ENCODE measurements around the gene ARID5B. TPM values are rescaled to one million over a fixed set of nuclear protein-coding genes. Genes with fewer than 3 reads are reported as not detected.

Gene ARID5B
- total RNA-seq, 1 experiment from 2014 or later: 2.3 TPM

DNA sequence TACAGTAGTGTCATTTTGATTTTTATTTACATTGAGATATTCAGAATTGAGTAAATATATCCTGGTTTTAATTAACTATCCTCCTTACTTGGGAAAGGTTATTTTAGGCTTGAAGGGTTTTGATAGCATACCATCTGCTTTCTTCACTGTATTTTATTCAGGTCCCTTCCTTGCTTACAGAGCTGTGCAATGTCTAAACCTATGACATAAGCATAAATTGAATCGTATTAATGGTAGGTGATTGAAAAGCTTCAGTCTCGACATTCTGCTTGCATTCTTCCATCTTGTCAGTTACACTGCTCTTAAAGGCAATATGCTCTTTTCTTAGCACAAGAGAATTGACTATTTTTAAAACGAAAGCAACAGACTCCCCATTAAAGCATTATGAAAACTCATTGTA lies 102.5 kb downstream of the ARID5B start:
- CTCF ChIA-PET: no interaction called here
- H3K36me3 Mint-ChIP-seq: no peaks in the 10 kb centered on the region
- H3K27me3 Mint-ChIP-seq (ENCODE audit: low read depth): no peaks in the 10 kb centered on the region
- no peak overlapping the region for H3K27ac Mint-ChIP-seq
- TF ChIP-seq, protein P1, sequence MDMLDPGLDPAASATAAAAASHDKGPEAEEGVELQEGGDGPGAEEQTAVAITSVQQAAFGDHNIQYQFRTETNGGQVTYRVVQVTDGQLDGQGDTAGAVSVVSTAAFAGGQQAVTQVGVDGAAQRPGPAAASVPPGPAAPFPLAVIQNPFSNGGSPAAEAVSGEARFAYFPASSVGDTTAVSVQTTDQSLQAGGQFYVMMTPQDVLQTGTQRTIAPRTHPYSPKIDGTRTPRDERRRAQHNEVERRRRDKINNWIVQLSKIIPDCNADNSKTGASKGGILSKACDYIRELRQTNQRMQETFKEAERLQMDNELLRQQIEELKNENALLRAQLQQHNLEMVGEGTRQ (CRISPR knock-in tag; IDR thresholded peaks at IDR 0.05): no peak
- TF ChIP-seq ZNF671 (CRISPR knock-in tag; IDR thresholded peaks at IDR 0.05): no peak
- TF ChIP-seq FOXP1 (CRISPR knock-in tag; IDR thresholded peaks at IDR 0.05; ENCODE audit: borderline replicate concordance): no peak
- no peak for TF ChIP-seq SOX15 (CRISPR knock-in tag; IDR thresholded peaks at IDR 0.05)
- no peaks in the 10 kb centered on the region for H3K4me1 Mint-ChIP-seq
- no peak for ATAC-seq
- no peaks in the 10 kb centered on the region for H3K9me3 Mint-ChIP-seq
- no peak for DNase-seq (ENCODE audit: low spot score)
- POLR2A ChIA-PET: no interaction called here
- no peak overlapping the region for H3K4me3 Mint-ChIP-seq

DNA sequence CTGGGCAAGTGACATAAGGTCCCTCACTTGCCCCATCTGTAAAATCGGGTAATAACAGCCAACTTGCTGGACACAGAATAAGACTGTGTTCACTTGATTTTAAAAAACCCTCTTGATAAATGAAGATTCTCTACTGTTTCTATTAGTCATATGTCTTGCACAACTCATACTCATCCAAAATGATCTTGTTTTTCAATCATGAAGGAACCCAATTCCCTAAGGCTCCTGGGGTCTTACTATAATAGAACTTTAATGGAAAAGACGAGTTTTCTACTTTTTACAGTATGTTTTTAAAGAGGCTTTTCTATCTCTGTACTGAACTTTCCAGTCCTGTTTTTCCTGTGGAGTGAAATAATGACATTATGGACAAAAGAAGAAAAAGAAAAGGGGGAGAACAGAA lies 103.8 kb downstream of the ARID5B start:
- no peaks in the 10 kb centered on the region for H3K4me1 Mint-ChIP-seq
- no peak overlapping the region for H3K27ac Mint-ChIP-seq
- ATAC-seq (no peak), DNase-seq (ENCODE audit: low spot score) (no peak)
- no peaks in the 10 kb centered on the region for H3K36me3 Mint-ChIP-seq
- no peaks in the 10 kb centered on the region for H3K27me3 Mint-ChIP-seq (ENCODE audit: low read depth)
- H3K4me3 Mint-ChIP-seq: no peak overlapping the region
- H3K9me3 Mint-ChIP-seq: no peaks in the 10 kb centered on the region
- CTCF ChIA-PET: no interaction called here
- POLR2A ChIA-PET: no interaction called here
- TF ChIP-seq RORB (CRISPR knock-in tag; IDR thresholded peaks at IDR 0.05) (no peak), SP1 (CRISPR knock-in tag; conservative IDR thresholded peaks at IDR 0.05) (no peak), MXD4 (CRISPR knock-in tag; IDR thresholded peaks at IDR 0.05; ENCODE audit: borderline replicate concordance) (no peak), ZNF425 (CRISPR knock-in tag; conservative IDR thresholded peaks at IDR 0.05) (no peak), NR3C1 (CRISPR knock-in tag; conservative IDR thresholded peaks at IDR 0.05; ENCODE audit: low read depth) (no peak), ESRRA (CRISPR knock-in tag; IDR thresholded peaks at IDR 0.05; ENCODE audit: borderline replicate concordance) (no peak), GTF2I (CRISPR knock-in tag; conservative IDR thresholded peaks at IDR 0.05) (no peak), SMAD3 (CRISPR knock-in tag; IDR thresholded peaks at IDR 0.05; ENCODE audit: borderline replicate concordance) (no peak), SOX15 (CRISPR knock-in tag; IDR thresholded peaks at IDR 0.05) (no peak), KAT7 (CRISPR knock-in tag; IDR thresholded peaks at IDR 0.05; ENCODE audit: borderline replicate concordance) (no peak), ELF4 (CRISPR knock-in tag; IDR thresholded peaks at IDR 0.05; ENCODE audit: low read depth) (no peak)

- H3K4me3 Mint-ChIP-seq: no peak overlapping the region
- no peak for TF ChIP-seq ESRRA (CRISPR knock-in tag; IDR thresholded peaks at IDR 0.05; ENCODE audit: borderline replicate concordance)
- TF ChIP-seq ZNF232 (CRISPR knock-in tag; IDR thresholded peaks at IDR 0.05): no peak
- TF ChIP-seq, protein P2, sequence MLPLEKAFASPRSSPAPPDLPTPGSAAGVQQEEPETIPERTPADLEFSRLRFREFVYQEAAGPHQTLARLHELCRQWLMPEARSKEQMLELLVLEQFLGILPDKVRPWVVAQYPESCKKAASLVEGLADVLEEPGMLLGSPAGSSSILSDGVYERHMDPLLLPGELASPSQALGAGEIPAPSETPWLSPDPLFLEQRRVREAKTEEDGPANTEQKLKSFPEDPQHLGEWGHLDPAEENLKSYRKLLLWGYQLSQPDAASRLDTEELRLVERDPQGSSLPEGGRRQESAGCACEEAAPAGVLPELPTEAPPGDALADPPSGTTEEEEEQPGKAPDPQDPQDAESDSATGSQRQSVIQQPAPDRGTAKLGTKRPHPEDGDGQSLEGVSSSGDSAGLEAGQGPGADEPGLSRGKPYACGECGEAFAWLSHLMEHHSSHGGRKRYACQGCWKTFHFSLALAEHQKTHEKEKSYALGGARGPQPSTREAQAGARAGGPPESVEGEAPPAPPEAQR (CRISPR knock-in tag; IDR thresholded peaks at IDR 0.05): no peak
- no peak for TF ChIP-seq ZNF317 (CRISPR knock-in tag; IDR thresholded peaks at IDR 0.05; ENCODE audit: borderline replicate concordance, low read depth)
- TF ChIP-seq MAX (CRISPR knock-in tag; IDR thresholded peaks at IDR 0.05): no peak
- no peak for TF ChIP-seq TEAD4 (CRISPR knock-in tag; IDR thresholded peaks at IDR 0.05)
- TF ChIP-seq GABPB1 (CRISPR knock-in tag; IDR thresholded peaks at IDR 0.05): no peak
- no peak for TF ChIP-seq SMAD3 (CRISPR knock-in tag; IDR thresholded peaks at IDR 0.05; ENCODE audit: borderline replicate concordance)
- no peak for TF ChIP-seq HMGA2 (CRISPR knock-in tag; IDR thresholded peaks at IDR 0.05)
- TF ChIP-seq ZNF423 (CRISPR knock-in tag; IDR thresholded peaks at IDR 0.05): no peak
- DNase-seq (ENCODE audit: low spot score) (no peak), ATAC-seq (no peak)
- no peak overlapping the region for H3K27ac Mint-ChIP-seq
- no peaks in the 10 kb centered on the region for H3K27me3 Mint-ChIP-seq (ENCODE audit: low read depth)
- H3K9me3 Mint-ChIP-seq: no peaks in the 10 kb centered on the region
- CTCF ChIA-PET: no interaction called here
- H3K36me3 Mint-ChIP-seq: no peaks in the 10 kb centered on the region
- POLR2A ChIA-PET: no interaction called here
- H3K4me1 Mint-ChIP-seq: no peaks in the 10 kb centered on the region
Measured at GRCh38 chr10:62005687-62006086, 104.2 kb downstream of the ARID5B start.

Measured in WTC11 (cell line).